GM18526 (cell line): ENCODE data around the gene TEN1.

Experiments
- POLR2A ChIP-seq: IDR thresholded peaks from 3 replicates; pipeline ENCODE4 v1.6.1; 2011; ENCODE audit not compliant: insufficient read length; ENCODE audit errors: extremely low read depth

The TEN1 gene, protein sequence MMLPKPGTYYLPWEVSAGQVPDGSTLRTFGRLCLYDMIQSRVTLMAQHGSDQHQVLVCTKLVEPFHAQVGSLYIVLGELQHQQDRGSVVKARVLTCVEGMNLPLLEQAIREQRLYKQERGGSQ

DNA sequence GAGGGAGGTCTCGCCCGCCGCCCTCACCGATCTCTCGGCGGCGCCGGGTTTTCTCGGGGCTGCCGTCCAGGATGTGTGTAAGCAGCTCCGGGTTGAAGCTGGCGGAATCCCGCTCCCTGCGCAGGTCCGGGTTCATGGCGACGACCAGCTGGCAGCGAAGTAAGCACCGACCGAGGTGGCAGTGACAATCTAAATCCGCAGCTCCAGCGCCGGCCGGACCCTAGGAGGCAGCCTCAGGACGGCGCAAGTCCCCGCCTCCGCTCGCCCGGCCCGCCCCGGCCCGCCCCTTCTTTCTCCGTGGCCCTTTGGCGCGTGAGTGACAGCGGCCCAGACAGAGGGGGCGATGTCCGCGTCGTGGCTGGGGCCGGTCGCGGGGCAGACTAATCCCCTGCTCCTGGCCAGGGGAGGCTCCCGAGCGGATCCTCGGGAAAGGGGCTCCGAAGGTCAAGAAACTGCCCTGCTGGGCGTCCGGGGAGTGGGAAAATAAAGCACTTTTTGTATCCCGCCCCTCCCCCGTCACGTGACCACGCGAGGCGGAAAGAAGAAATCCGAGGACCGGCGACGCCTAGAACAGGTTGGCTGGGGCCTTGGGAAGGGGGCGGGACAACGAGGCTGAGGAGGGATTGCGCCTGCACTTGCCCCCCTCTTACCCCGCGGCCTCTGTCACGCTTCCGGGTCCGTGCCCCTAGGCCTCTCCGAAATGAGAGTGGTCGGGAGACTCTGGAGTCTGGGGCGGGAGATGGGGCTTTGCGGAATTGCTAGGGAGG, at the start of gene TEN1, which contains the start of gene ACOX1:
TSS of gene TEN1 (plus strand) at position 303 of the 767 bp plus-strand sequence. CDS start 6,953 bp downstream, outside the sequence.
TSS of gene ACOX1 (minus strand) at position 229 of the 767 bp plus-strand sequence. CDS start at position 136, 93 bp downstream.
- peak; percentile 97 for TF ChIP-seq POLR2A

DNA sequence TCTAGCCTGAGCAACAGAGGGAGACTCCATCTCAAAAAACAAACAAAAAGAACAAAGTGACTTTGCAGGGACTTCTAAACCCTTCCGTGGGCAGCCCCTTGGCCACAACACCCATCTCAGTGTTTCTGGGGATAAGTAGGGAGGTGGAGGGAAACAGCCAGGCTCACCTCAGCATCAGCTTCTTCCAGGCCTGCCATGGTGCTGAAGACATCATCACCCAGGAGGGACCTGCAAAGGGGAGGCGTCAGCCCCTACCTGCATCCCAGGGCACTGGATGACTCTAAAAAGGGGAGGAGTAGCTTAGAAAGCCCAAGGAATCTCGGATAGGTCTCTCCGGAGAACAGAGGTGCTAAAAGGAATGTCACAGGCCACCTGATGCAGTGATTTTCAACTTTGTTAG, 48.0 kb upstream of the TEN1 start:
- no peak for TF ChIP-seq POLR2A

DNA sequence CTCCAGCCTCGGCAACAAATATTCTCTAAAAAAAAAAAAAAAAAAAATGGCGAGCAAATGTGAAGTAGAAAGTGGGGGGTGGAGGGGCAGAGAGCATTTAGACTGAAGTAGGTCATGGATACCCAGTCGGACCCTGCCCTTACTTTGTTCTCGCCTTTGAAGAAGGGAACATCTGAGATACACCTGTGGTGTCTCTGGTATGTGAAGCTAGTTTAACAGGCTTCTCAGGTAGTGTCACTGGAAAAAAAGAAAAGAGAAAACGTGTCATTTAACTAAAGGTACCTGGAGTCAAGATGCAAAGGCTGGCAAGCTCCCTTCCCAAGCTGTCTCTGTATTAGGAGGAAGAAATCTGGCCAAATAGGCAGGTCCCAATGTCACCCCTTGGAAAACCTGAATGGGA, 46.2 kb upstream of the TEN1 start:
- TF ChIP-seq POLR2A, result no peak

DNA sequence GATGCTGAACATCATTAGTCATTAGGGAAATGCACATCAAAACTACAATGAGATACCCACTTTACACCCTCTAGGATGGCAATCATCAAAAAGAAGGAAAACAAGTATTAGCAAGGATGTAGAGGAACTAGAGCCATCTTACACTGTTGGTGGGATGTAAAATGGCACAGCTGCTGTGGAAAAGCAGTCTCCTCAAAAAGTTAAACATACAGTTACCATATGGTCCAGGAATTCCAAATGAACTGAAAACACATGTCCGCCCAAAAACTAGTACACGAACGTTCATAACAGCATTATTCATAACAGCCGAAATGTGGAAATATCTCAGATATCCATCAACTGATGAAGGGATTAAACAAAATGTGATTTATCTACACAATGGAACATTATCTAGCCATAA, 45.2 kb upstream of the TEN1 start:
- no peak for TF ChIP-seq POLR2A

DNA sequence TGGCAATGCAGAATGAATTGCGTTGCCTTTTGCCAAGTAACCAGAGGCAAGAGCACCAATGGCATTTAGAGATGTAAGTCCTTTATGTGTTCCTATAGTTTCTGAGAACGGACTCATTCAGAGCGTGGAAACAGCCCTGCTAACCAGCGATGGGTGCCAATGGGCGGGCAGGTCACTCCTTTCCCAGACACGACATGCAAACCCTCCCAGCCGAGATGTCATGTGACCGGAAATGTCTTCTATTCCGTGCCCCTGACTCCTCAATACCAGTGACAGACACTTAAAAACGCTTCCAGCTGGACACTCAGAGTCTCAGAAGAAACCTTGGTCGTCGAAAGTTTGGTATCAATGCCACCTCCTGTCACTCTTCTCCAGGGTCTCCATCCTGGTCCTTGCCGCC, 41.4 kb upstream of the TEN1 start:
- no peak for TF ChIP-seq POLR2A

DNA sequence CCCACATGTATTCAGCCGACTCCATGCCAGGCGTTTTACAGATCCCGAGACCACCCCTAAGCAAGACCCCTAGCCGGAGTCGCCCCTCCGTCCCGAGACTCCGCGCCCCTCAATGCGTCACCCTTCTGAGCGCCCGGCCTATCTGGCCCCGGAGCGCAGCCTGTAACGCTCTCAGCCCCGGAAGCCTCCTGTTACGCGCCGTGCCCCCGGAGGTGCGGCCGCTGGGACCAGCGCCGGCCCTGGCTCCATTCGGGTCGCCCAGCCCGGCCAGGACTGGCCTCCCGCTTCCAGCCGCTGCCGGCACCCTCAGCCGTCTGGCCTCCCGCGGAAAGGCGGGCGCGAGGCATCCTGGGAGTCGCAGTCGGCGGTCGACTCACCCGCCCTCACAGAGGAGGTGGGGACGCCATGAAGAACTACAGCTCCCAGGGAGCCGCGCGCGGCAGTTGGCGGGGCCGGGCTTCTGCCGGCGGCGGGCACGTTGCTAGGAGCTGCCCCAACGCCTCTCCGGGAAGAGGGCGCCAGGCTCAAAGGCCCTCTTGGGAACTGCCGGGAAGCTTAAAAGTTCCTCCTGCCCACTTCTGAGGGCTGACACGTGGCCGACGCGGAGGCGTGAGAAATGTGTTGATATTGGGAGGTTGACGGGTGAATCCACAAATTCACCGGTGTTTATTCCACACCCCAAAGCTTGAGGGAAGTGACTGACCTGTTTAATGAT, 38.2 kb upstream of the TEN1 start, which contains the start of gene FBF1:
TSS of gene FBF1 (minus strand) at position 316 of the 715 bp plus-strand sequence. CDS start 2,893 bp downstream, outside the sequence.
- TF ChIP-seq POLR2A, result peak; percentile 78

DNA sequence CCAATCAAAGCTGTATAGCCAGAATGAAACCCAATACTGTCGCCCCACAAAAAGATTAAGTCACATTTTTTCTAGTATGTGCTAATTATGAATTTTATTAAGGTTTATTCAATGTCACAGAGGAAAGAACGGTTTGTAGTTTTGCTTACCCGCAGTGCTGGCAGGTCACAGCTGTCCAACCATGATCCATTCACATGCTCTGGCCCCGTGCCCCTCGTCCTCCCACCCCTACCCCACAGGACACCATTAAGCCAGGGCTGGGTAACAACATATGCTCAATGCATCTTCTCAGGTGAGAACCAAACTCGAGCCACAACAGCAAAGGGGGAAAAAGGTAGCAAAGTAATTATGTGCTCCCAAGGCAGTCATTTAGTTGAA, 37.6 kb upstream of the TEN1 start:
- TF ChIP-seq POLR2A, result no peak

DNA sequence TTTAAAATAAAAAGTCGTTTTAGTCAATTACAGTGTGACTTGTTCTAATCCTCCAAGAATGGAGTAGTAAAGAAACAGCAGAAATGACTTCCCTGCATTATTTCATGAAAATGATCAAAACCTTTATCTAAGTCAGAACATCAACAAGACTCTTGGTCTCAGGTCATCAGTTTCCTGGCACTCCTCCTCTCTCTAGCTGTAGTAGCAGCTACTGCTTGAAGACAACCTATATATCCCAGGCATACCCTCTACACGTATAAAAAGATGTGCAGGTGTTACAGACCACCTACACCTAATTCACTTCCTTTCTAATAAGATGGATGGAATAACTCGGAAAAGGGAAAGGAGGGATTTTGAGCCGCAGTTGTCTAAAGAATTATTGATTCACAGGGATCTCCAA, 36.6 kb upstream of the TEN1 start:
- TF ChIP-seq POLR2A, result no peak

DNA sequence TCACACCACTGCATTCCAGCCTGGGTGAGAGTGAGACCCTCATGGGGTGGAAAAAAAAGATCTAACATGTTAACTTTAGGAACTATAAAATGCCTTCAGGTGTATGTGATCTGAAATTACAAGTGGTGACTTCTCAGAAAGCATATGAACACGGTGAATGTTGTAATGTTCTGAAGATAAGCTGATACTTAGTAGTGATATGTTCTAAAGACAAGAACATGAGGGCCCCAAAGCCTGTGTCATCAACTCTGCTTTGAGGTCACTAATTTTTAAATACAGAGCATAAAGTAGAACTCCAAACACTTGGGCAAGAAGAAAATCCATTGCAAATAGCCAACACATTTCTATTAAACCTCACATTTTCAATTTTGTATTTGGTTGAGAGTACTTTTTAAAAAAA, 35.5 kb upstream of the TEN1 start:
- TF ChIP-seq POLR2A, result no peak

DNA sequence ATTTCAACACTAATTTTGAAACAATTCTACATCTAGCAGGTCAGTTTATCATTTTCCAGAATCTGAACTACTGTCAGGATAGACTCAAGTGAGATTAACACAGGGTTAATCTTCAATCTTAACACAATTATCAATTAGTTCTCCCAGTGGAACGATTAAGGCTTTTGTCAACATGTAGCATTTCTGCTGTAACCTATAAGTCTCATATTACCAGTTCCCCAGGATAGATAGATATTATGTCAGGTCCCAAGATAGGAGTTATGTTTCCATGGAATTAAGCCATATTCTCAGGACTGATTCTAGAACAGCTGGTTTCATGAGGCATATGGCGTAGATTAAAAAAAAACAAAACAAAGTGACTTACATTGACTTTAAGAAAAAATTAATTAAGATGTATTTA, 33.8 kb upstream of the TEN1 start:
- no peak for TF ChIP-seq POLR2A

DNA sequence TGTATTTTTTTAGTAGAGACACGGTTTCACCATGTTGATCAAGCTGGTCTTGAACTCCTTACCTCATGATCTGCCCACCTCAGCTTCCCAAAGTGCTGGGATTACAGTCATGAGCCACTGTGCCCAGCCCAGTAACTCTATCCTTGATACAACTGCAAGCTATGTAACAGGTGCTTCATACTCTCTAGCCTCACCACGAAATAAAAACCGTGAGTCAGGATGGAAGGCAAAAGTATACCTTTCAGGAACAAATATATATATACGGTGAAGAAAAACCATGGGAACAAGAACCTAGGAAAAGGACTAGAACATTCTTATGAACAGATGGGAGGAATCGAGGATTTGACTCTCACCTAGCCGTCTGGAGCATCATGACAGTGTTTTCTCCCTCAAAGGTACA, 28.6 kb upstream of the TEN1 start:
- TF ChIP-seq POLR2A, result no peak

DNA sequence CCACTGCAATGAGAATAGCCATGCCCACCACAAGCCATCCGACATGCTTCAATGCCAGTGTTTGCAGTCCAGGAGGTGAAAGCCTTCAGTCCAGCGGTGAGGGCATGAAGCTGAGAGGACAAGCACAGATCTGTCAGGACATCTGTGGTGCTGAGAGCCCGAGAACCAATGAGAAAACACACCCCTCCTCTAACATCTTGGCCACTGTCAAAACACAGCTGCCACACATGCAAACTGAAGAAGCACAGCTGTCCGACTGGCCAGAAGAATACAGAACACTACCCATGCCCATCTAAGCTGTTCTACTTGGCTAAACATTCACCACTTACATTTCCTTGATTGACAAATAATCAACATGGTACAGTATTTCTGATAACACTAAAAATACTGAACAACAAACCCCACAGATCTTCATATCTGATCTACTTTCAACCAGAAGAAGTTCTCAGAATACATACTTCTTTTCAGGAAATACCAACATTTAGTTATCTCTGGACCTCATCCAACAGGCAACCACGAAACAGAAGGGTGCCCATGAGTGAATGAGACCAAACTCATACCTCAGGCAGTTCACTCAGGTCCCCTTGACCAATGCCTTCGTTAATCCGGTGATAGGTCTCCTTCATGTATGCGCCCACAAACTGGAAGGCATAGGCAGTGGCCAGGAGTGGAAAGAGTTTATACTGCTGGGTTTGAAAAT, 28.0 kb upstream of the TEN1 start:
- TF ChIP-seq POLR2A, result no peak

DNA sequence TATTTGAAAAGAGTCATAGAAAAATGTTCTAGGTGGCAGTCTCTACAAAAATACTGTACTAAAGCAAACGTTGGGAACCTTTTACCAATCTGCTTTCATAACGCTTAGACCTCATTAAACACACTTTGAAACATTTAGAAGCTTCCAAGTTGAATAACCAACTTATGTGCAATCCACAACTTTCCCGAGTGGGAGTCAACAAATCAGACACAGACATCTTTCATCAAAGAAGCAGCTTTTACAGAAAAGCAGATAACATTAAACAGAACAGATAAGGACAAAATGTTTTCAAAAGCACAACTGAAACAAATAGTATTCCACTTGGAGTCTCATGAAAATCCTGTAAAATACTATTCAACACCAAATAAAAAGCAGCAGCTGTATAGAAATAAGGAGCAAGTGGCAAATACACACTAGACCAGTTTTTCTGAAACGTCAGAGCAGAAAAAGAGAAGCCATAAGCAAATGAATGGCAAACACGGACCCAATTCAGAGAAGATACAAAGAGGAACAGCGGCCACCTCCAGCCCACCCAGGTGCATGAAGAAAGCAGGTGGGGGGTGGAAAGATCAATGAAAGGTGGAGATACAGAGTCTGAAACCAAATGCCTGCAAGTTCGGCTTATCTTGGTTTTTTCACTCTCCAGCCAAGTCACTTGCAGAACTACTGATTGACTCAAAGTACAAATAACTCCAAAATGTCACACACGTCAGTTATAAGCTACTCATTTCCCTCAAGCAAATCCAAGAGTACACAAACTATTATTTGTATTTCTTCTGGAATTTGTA, 19.8 kb upstream of the TEN1 start:
- no peak for TF ChIP-seq POLR2A

DNA sequence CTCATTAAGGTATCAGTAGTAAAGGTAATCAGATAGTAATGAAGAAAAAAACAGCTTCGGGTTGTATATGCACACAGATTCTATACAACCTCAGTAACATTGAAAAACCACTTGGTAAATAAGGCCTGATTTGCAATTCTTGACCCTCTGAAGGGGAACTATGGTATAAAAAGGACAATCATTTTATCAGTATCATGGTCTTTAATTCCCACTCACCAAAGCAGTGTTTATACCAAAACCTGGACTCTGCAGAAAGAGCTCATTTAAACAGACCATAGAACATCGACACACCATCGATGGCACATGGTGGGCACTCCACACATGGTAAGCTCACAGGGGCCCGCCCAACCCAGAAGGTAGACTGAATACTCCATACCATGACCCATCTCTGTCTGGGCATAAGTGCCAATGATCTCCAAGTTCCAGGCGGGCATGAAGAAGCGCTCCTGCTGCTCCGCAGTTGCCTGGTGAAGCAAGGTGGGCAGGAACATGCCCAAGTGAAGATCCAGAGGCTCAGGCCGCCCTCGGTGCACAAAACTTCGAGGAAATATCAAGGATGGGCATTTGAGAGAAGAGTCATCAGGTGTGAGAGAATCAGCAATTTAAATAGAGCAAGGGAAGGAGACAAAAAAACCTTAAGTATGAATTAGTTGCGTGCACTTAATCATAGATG, 19.1 kb upstream of the TEN1 start:
- no peak for TF ChIP-seq POLR2A
